Neural cell (in vitro differentiated cells): ENCODE data around the gene ADORA1.

Experiments
- CTCF ChIP-seq: fragments of 450-650 bp; IDR thresholded peaks from 2 replicates; pipeline ENCODE4 v1.5.1; 2014; ENCODE audit warnings: antibody characterized with exemption, mild to moderate bottlenecking, moderate library complexity; ENCODE audit not compliant: poor library complexity, severe bottlenecking
- EP300 ChIP-seq: fragments of 450-650 bp; conservative IDR thresholded peaks from 2 replicates; pipeline ENCODE4 v1.6.1; 2014; ENCODE audit warnings: antibody characterized with exemption, mild to moderate bottlenecking, moderate library complexity; ENCODE audit not compliant: poor library complexity, severe bottlenecking
- EZH2 ChIP-seq: fragments of 200-600, 300-800 bp; shearing (Covaris generic), sonication (generic); IDR thresholded peaks from 2 replicates; pipeline ENCODE4 v1.6.1; 2014; ENCODE audit warnings: antibody characterized with exemption, low read length, borderline replicate concordance, mild to moderate bottlenecking; ENCODE audit not compliant: insufficient read depth, poor library complexity, severe bottlenecking
- MXI1 ChIP-seq: fragments of 450-650 bp; conservative IDR thresholded peaks from 2 replicates; pipeline ENCODE4 v1.6.1; 2014; ENCODE audit warnings: antibody characterized with exemption, mild to moderate bottlenecking; ENCODE audit not compliant: poor library complexity, severe bottlenecking
- POLR2AphosphoS5 ChIP-seq: IDR thresholded peaks from 2 replicates; pipeline ENCODE4 v1.6.1; 2012
- RAD21 ChIP-seq: fragments of 450-650 bp; conservative IDR thresholded peaks from 2 replicates; pipeline ENCODE4 v1.6.1; 2014; ENCODE audit warnings: antibody characterized with exemption, mild to moderate bottlenecking, moderate library complexity
- REST ChIP-seq: IDR thresholded peaks from 2 replicates; pipeline ENCODE4 v1.6.1; 2012; ENCODE audit warnings: borderline replicate concordance
- TAF1 ChIP-seq: IDR thresholded peaks from 2 replicates; pipeline ENCODE4 v1.6.1; 2012; ENCODE audit warnings: low read depth

DNA sequence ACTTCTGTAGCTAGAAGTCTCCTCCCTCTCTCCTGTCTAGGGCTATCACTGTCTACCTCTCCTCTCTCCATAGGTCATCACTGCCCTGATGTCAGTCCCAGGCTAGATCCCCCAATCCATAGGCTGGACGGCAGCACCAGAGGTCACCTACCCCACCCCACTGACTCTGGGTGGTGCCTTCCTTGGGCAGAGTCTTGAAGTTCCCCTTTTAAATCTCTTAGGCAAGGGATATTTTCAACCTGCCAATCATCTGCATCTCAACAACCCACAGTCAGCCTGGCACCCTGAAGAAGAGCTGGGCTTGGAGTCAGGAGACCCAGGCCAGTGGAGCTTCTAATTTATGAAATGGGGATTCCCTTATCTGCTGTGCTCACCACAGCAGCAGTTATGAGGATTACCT is 34.9 kb downstream of the ADORA1 start:
- TF ChIP-seq EP300 (no peak), CTCF (no peak), EZH2 (no peak), POLR2AphosphoS5 (no peak), MXI1 (no peak), RAD21 (no peak), REST (no peak), TAF1 (no peak)
